ENCODE measurements around the gene DIAPH1.

DNA sequence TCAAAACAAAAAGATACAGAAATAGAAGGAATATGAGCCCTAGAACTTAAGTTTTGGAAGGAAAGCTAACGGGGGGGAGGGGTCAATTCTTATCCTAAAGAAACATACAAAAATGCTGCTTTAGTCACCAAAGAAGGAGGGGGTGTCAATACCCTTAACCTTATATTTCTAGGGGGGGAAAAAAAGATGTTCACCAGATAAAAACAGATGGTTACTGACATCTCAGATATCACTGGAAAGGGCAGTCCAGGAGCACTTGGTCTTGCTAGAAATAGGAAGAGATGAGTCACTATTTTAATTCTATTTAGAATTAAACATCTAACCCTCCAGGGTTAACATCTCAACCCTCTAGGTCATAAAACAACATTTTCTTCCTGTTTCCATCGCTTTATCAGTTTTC lies 1.7 kb downstream of the DIAPH1 start:
- TF ChIP-seq, protein P1, sequence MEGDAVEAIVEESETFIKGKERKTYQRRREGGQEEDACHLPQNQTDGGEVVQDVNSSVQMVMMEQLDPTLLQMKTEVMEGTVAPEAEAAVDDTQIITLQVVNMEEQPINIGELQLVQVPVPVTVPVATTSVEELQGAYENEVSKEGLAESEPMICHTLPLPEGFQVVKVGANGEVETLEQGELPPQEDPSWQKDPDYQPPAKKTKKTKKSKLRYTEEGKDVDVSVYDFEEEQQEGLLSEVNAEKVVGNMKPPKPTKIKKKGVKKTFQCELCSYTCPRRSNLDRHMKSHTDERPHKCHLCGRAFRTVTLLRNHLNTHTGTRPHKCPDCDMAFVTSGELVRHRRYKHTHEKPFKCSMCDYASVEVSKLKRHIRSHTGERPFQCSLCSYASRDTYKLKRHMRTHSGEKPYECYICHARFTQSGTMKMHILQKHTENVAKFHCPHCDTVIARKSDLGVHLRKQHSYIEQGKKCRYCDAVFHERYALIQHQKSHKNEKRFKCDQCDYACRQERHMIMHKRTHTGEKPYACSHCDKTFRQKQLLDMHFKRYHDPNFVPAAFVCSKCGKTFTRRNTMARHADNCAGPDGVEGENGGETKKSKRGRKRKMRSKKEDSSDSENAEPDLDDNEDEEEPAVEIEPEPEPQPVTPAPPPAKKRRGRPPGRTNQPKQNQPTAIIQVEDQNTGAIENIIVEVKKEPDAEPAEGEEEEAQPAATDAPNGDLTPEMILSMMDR (IDR thresholded peaks at IDR 0.05): no peak
- TF ChIP-seq POLR2A (IDR thresholded peaks at IDR 0.05) (no peak), POLR2AphosphoS5 (IDR thresholded peaks at IDR 0.05) (no peak)

Data from prostate gland (tissue), 2 donors.